HCT116 (cell line): ENCODE measurements around the gene NHLH1. TPM values are rescaled to one million over a fixed set of nuclear protein-coding genes. Genes with fewer than 3 reads are reported as not detected.

ENCODE experiments used
- ATAC-seq: fragments of 200-7000 bp; cut with Tn5 transposase; 2 replicates; pipeline ENCODE4 v1.9.1; 2020; ENCODE audit warnings: mild to moderate bottlenecking, moderate library complexity
- BruUV-seq: library from RNA; stranded (reverse); fragments of 400-500 nt; replicated peaks from 2 replicates; lab custom pipeline; 2021; lab: Mats Ljungman, UMichigan
- CTCF ChIA-PET: fragments of 300-600 bp; sonication (Branson Sonifier 250); formaldehyde crosslinking; loops from one replicate; lab custom pipeline; 2021; ENCODE audit warnings: antibody characterized with exemption; lab: Charles Lee
- POLR2A ChIA-PET: fragments of 300-600, 350-600 bp; sonication (Branson Sonifier 250); formaldehyde crosslinking; loops from one replicate; lab custom pipeline; 2021; ENCODE audit warnings: antibody characterized with exemption; lab: Charles Lee
- RAD21 ChIA-PET, 2 experiments: fragments of 300-600 bp; sonication (Branson Sonifier 250); formaldehyde crosslinking; loops; one replicate each; lab custom pipeline; 2023; ENCODE audit warnings: low total read pairs in 2 of 2; ENCODE audit not compliant: uncharacterized antibody in 2 of 2, unreplicated experiment in 2 of 2, low non-redundant PET in 1 of 2; lab: Charles Lee
- DNase-seq: peaks from one replicate; pipeline ENCODE4 v3.0.0-alpha.2; 2010; ENCODE audit warnings: low read depth, low spot score
- H2AFZ ChIP-seq: fragments of 200-600 bp; shearing (Covaris generic), sonication (generic); 2 replicates; pipeline ENCODE4 v1.6.1; 2017; ENCODE audit warnings: low read depth, mixed run types, mixed read lengths, antibody characterized with exemption, low read length; ENCODE audit not compliant: poor library complexity, severe bottlenecking
- H3K27ac ChIP-seq: 2 replicates; pipeline ENCODE4 v1.5.1; 2012; ENCODE audit warnings: low read depth, low read length
- H3K27me3 ChIP-seq: fragments of 200-600 bp; sonication (generic); 2 replicates; pipeline ENCODE4 v1.6.1; 2016; ENCODE audit warnings: mixed run types, low read length, mixed read lengths; ENCODE audit not compliant: insufficient read depth
- H3K36me3 ChIP-seq, 2 experiments: fragments of 200-500 bp in 1 of 2; fragments of 200-600 bp in 1 of 2; sonication (Bioruptor generic) in 1 of 2; sonication (generic) in 1 of 2; 2 replicates each; pipeline versions ENCODE4 v1.5.1 to v1.6.1; 2014 to 2016; ENCODE audit warnings: low read length in 2 of 2, inconsistent platforms in 1 of 2, mixed read lengths in 1 of 2, mixed run types in 1 of 2; ENCODE audit not compliant: insufficient read depth in 2 of 2, control insufficient read depth in 1 of 2
- H3K4me1 ChIP-seq, 2 experiments: fragments of 200-600 bp in 1 of 2; sonication (generic) in 1 of 2; 2 replicates each; pipeline versions ENCODE4 v1.5.1 to v1.6.1; 2012 to 2017; ENCODE audit warnings: low read length in 2 of 2, inconsistent platforms in 1 of 2, mild to moderate bottlenecking in 1 of 2, mixed read lengths in 1 of 2, mixed run types in 1 of 2, moderate library complexity in 1 of 2; ENCODE audit not compliant: insufficient read depth in 2 of 2, control insufficient read depth in 1 of 2
- H3K4me2 ChIP-seq: fragments of 200-600 bp; sonication (generic); 2 replicates; pipeline ENCODE4 v1.6.1; 2017; ENCODE audit warnings: mixed run types, low read length, mixed read lengths
- H3K4me3 ChIP-seq, 2 experiments: fragments of 200-600 bp in 1 of 2; sonication (generic) in 1 of 2; replicated peaks in 1 of 2; 2 replicates each; pipeline ENCODE4 v1.5.1; 2011 to 2016; ENCODE audit warnings: low read length in 2 of 2, control low read depth in 1 of 2, low read depth in 1 of 2, mild to moderate bottlenecking in 1 of 2, mixed read lengths in 1 of 2, mixed run types in 1 of 2
- H3K79me2 ChIP-seq: fragments of 200-600 bp; sonication (generic); 2 replicates; pipeline ENCODE4 v1.6.1; 2017; ENCODE audit warnings: mild to moderate bottlenecking, mixed run types, low read length, moderate library complexity, mixed read lengths; ENCODE audit not compliant: insufficient read depth
- H3K9ac ChIP-seq: fragments of 200-600 bp; sonication (generic); 2 replicates; pipeline ENCODE4 v1.6.1; 2016; ENCODE audit warnings: low read length, mixed read lengths
- H3K9me2 ChIP-seq: fragments of 200-600 bp; sonication (generic), shearing (Covaris generic); 2 replicates; pipeline ENCODE4 v1.6.1; 2017; ENCODE audit warnings: mixed run types, mild to moderate bottlenecking, moderate library complexity; ENCODE audit not compliant: insufficient read depth
- H3K9me3 ChIP-seq, 2 experiments: fragments of 200-500 bp in 1 of 2; fragments of 200-600 bp in 1 of 2; sonication (Bioruptor generic) in 1 of 2; sonication (generic) in 1 of 2; 2 replicates each; pipeline ENCODE4 v1.6.1; 2014 to 2017; ENCODE audit warnings: low read length in 2 of 2, mixed read lengths in 2 of 2, inconsistent platforms in 1 of 2, low read depth in 1 of 2, mild to moderate bottlenecking in 1 of 2, mixed run types in 1 of 2, moderate library complexity in 1 of 2; ENCODE audit not compliant: control insufficient read depth in 1 of 2, insufficient read depth in 1 of 2
- H4K20me1 ChIP-seq: fragments of 200-600 bp; sonication (generic), shearing (Covaris generic); 2 replicates; pipeline ENCODE4 v1.6.1; 2017; ENCODE audit warnings: mixed run types, mild to moderate bottlenecking, moderate library complexity; ENCODE audit not compliant: insufficient read depth
- CBX3 ChIP-seq: IDR thresholded peaks from 2 replicates; pipeline ENCODE4 v1.6.1; 2012; ENCODE audit warnings: low read depth
- CEBPB ChIP-seq: IDR thresholded peaks from 2 replicates; pipeline ENCODE4 v1.6.1; 2012; ENCODE audit warnings: low read depth
- EZH2 ChIP-seq: fragments of 200-600 bp; sonication (generic); IDR thresholded peaks from 2 replicates; pipeline ENCODE4 v1.6.1; 2017; ENCODE audit warnings: antibody characterized with exemption, mixed run types
- EZH2phosphoT487 ChIP-seq: fragments of 200-600 bp; IDR thresholded peaks from 2 replicates; pipeline ENCODE4 v1.6.1; 2018; ENCODE audit warnings: antibody characterized with exemption, borderline replicate concordance
- FOSL1 ChIP-seq: IDR thresholded peaks from 2 replicates; pipeline ENCODE4 v1.6.1; 2012; ENCODE audit warnings: low read depth
- JUND ChIP-seq: IDR thresholded peaks from 2 replicates; pipeline ENCODE4 v1.6.1; 2012
- POLR2A ChIP-seq: IDR thresholded peaks from 2 replicates; pipeline ENCODE4 v1.7.0; 2011; ENCODE audit warnings: borderline replicate concordance; ENCODE audit not compliant: insufficient read depth, insufficient read length; ENCODE audit errors: extremely low read depth
- POLR2AphosphoS5 ChIP-seq: IDR thresholded peaks from 2 replicates; pipeline ENCODE4 v1.6.1; 2011; ENCODE audit warnings: mild to moderate bottlenecking, low read depth, low read length, moderate library complexity
- RAD21 ChIP-seq: IDR thresholded peaks from 2 replicates; pipeline ENCODE4 v1.6.1; 2012; ENCODE audit warnings: low read depth, mild to moderate bottlenecking
- SP1 ChIP-seq: IDR thresholded peaks from 2 replicates; pipeline ENCODE4 v1.6.1; 2012; ENCODE audit warnings: low read depth
- SRF ChIP-seq: IDR thresholded peaks from 2 replicates; pipeline ENCODE4 v1.6.1; 2012; ENCODE audit warnings: low read depth
- TCF7L2 ChIP-seq: IDR thresholded peaks from 2 replicates; pipeline ENCODE4 v1.7.0; 2011; ENCODE audit warnings: borderline replicate concordance, inconsistent platforms; ENCODE audit not compliant: insufficient read depth, insufficient read length; ENCODE audit errors: extremely low read depth
- YY1 ChIP-seq: IDR thresholded peaks from 2 replicates; pipeline ENCODE4 v1.6.1; 2011; ENCODE audit warnings: low read length, low read depth, moderate library complexity, mild to moderate bottlenecking; ENCODE audit not compliant: insufficient replicate concordance; ENCODE audit errors: extremely low read depth
- ZFX ChIP-seq: fragments of 450-650 bp; IDR thresholded peaks from 2 replicates; pipeline ENCODE4 v1.6.1; 2017
- ZNF274 ChIP-seq: fragments of 200-500 bp; sonication (Bioruptor generic); IDR thresholded peaks from 2 replicates; pipeline ENCODE4 v1.6.1; 2014; ENCODE audit warnings: mild to moderate bottlenecking, low read depth, low read length, inconsistent platforms
- intact Hi-C: fragments of 100-400 bp; cut with micrococcal nuclease; formaldehyde crosslinking; loops from 2 replicates; pipeline ENCODE4 v1.10.0; 2022
- total RNA-seq: library from RNA; stranded (reverse); gene quantifications from one replicate; pipeline ENCODE4 v1.2.1, GENCODE V29; 2021; ENCODE audit not compliant: unreplicated experiment
- TF ChIP-seq, protein P1 (sequence below): IDR thresholded peaks from 2 replicates; pipeline ENCODE4 v1.6.1; 2011; ENCODE audit warnings: mild to moderate bottlenecking, low read length, moderate library complexity; ENCODE audit not compliant: insufficient replicate concordance; ENCODE audit errors: extremely low read depth
- TF ChIP-seq, protein P2 (sequence below): IDR thresholded peaks from 2 replicates; pipeline ENCODE4 v1.6.1; 2012
- TF ChIP-seq, protein P3 (sequence below): IDR thresholded peaks from 2 replicates; pipeline ENCODE4 v1.6.1; 2012
- TF ChIP-seq, protein P4 (sequence below): IDR thresholded peaks from 2 replicates; pipeline ENCODE4 v1.6.1; 2012; ENCODE audit warnings: low read depth
- TF ChIP-seq, protein P5 (sequence below), 3 experiments: fragments of 200-600 bp in 1 of 3; sonication (generic) in 1 of 3; IDR thresholded peaks in 2 of 3; conservative IDR thresholded peaks in 1 of 3; 2 replicates each; pipeline ENCODE4 v1.5.1; 2012 to 2017; ENCODE audit warnings: low read depth in 2 of 3, low read length in 2 of 3, antibody characterized with exemption in 1 of 3, borderline replicate concordance in 1 of 3, control low read depth in 1 of 3, mild to moderate bottlenecking in 1 of 3, mixed read lengths in 1 of 3, mixed run types in 1 of 3, moderate library complexity in 1 of 3; ENCODE audit not compliant: insufficient read depth in 1 of 3

The NHLH1 gene
- total RNA-seq, 1 experiment from 2014 or later, result 0.12 TPM

DNA sequence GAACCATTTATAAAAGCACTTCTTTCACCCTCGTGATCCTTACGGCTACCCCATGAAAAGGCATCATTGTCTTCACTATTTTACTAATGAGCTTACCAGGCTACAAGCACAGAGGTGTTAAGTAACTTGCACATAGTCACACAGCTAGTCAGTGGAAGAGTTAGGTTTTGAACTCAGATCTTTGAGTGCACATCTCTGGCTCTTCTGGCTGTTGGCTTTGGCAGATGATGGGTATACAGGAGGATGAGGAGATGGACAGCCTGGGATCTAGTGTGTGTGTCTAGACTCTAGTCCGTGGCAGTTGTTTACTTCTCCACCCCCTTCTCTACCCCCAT, 45.1 kb downstream of the NHLH1 start:
- no peak overlapping the region for H3K4me3 ChIP-seq
- no peak for ATAC-seq
- H3K27me3 ChIP-seq, result no peaks in the 10 kb centered on the region
- TF ChIP-seq JUND (no peak), CEBPB (no peak), POLR2A (no peak), FOSL1 (no peak), EZH2 (no peak), RAD21 (no peak), TCF7L2 (no peak), CBX3 (no peak), POLR2AphosphoS5 (no peak), EZH2phosphoT487 (no peak), ZFX (no peak), SRF (no peak), YY1 (no peak), SP1 (no peak), ZNF274 (no peak)
- TF ChIP-seq, protein P1, sequence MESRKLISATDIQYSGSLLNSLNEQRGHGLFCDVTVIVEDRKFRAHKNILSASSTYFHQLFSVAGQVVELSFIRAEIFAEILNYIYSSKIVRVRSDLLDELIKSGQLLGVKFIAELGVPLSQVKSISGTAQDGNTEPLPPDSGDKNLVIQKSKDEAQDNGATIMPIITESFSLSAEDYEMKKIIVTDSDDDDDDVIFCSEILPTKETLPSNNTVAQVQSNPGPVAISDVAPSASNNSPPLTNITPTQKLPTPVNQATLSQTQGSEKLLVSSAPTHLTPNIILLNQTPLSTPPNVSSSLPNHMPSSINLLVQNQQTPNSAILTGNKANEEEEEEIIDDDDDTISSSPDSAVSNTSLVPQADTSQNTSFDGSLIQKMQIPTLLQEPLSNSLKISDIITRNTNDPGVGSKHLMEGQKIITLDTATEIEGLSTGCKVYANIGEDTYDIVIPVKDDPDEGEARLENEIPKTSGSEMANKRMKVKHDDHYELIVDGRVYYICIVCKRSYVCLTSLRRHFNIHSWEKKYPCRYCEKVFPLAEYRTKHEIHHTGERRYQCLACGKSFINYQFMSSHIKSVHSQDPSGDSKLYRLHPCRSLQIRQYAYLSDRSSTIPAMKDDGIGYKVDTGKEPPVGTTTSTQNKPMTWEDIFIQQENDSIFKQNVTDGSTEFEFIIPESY, result no peak
- TF ChIP-seq, protein P2, sequence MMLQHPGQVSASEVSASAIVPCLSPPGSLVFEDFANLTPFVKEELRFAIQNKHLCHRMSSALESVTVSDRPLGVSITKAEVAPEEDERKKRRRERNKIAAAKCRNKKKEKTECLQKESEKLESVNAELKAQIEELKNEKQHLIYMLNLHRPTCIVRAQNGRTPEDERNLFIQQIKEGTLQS, result no peak
- TF ChIP-seq, protein P3, sequence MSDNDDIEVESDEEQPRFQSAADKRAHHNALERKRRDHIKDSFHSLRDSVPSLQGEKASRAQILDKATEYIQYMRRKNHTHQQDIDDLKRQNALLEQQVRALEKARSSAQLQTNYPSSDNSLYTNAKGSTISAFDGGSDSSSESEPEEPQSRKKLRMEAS, result no peak
- TF ChIP-seq, protein P4, sequence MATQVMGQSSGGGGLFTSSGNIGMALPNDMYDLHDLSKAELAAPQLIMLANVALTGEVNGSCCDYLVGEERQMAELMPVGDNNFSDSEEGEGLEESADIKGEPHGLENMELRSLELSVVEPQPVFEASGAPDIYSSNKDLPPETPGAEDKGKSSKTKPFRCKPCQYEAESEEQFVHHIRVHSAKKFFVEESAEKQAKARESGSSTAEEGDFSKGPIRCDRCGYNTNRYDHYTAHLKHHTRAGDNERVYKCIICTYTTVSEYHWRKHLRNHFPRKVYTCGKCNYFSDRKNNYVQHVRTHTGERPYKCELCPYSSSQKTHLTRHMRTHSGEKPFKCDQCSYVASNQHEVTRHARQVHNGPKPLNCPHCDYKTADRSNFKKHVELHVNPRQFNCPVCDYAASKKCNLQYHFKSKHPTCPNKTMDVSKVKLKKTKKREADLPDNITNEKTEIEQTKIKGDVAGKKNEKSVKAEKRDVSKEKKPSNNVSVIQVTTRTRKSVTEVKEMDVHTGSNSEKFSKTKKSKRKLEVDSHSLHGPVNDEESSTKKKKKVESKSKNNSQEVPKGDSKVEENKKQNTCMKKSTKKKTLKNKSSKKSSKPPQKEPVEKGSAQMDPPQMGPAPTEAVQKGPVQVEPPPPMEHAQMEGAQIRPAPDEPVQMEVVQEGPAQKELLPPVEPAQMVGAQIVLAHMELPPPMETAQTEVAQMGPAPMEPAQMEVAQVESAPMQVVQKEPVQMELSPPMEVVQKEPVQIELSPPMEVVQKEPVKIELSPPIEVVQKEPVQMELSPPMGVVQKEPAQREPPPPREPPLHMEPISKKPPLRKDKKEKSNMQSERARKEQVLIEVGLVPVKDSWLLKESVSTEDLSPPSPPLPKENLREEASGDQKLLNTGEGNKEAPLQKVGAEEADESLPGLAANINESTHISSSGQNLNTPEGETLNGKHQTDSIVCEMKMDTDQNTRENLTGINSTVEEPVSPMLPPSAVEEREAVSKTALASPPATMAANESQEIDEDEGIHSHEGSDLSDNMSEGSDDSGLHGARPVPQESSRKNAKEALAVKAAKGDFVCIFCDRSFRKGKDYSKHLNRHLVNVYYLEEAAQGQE, result no peak
- TF ChIP-seq, protein P5, sequence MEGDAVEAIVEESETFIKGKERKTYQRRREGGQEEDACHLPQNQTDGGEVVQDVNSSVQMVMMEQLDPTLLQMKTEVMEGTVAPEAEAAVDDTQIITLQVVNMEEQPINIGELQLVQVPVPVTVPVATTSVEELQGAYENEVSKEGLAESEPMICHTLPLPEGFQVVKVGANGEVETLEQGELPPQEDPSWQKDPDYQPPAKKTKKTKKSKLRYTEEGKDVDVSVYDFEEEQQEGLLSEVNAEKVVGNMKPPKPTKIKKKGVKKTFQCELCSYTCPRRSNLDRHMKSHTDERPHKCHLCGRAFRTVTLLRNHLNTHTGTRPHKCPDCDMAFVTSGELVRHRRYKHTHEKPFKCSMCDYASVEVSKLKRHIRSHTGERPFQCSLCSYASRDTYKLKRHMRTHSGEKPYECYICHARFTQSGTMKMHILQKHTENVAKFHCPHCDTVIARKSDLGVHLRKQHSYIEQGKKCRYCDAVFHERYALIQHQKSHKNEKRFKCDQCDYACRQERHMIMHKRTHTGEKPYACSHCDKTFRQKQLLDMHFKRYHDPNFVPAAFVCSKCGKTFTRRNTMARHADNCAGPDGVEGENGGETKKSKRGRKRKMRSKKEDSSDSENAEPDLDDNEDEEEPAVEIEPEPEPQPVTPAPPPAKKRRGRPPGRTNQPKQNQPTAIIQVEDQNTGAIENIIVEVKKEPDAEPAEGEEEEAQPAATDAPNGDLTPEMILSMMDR (IDR thresholded peaks at IDR 0.05 in 2 of 3, conservative IDR thresholded peaks at IDR 0.05 in 1 of 3; ENCODE audit: borderline replicate concordance in 1 of 3, insufficient read depth in 1 of 3, low read depth in 2 of 3, low read length in 2 of 3), result no peak
- H3K9me3 ChIP-seq, result no peaks in the 10 kb centered on the region
- no peak overlapping the region for H3K27ac ChIP-seq
- no peaks in the 10 kb centered on the region for H3K9me2 ChIP-seq
- no peak overlapping the region for H2AFZ ChIP-seq
- peaks cover 21 to 24% of the 10 kb centered on the region in 2 experiments for H3K4me1 ChIP-seq
- no peaks in the 10 kb centered on the region for H3K79me2 ChIP-seq
- intact Hi-C loops, result no loop called here
- ChIA-PET CTCF (no interaction called here), RAD21 (no interaction called here), POLR2A (no interaction called here)
- no peak overlapping the region for H3K9ac ChIP-seq
- H4K20me1 ChIP-seq, result no peaks in the 10 kb centered on the region
- H3K4me2 ChIP-seq, result no peak overlapping the region
- DNase-seq, result no peak
- BruUV-seq, result no TSS peak
- H3K36me3 ChIP-seq, result no peaks in the 10 kb centered on the region
